Large intestine (tissue), 3 donors: ENCODE results near the gene KCNIP4. TPM values are rescaled to one million over a fixed set of nuclear protein-coding genes. Genes with fewer than 3 reads are reported as not detected.

Experiments used
- DNase-seq, 2 donors: peaks; one replicate each; pipeline versions ENCODE4 v3.0.0 to v3.0.0-alpha.2; 2013
- H3K27ac ChIP-seq: one replicate; pipeline ENCODE4 v1.5.1; 2013; ENCODE audit warnings: low read length
- H3K27me3 ChIP-seq: 2 replicates; pipeline ENCODE4 v1.6.1; 2013; ENCODE audit warnings: low read length; ENCODE audit not compliant: control insufficient read depth, insufficient read depth
- H3K36me3 ChIP-seq: 2 replicates; pipeline ENCODE4 v1.6.1; 2013; ENCODE audit warnings: low read length; ENCODE audit not compliant: control insufficient read depth, insufficient read depth
- H3K4me1 ChIP-seq: one replicate; pipeline ENCODE4 v1.6.1; 2013; ENCODE audit warnings: low read length; ENCODE audit not compliant: control insufficient read depth, insufficient read depth
- H3K4me3 ChIP-seq: one replicate; pipeline ENCODE4 v1.5.1; 2013; ENCODE audit warnings: low read length
- H3K9me3 ChIP-seq: one replicate; pipeline ENCODE4 v1.6.1; 2013; ENCODE audit warnings: mild to moderate bottlenecking, low read depth, low read length, moderate library complexity; ENCODE audit not compliant: control insufficient read depth
- WGBS: methylation state at CpG from one replicate; pipeline ENCODE4 v1.1.5; 2013; ENCODE audit warnings: low lambda C conversion rate; ENCODE audit not compliant: insufficient coverage; 5-methylcytosine and 5-hydroxymethylcytosine counted together
- polyA plus RNA-seq: library from polyadenylated mRNA; unstranded; fragments of 120-200 nt; gene quantifications from one replicate; pipeline ENCODE4 v1.2.1, GENCODE V29; 2013

KCNIP4 gene
- polyA plus RNA-seq, 1 donor, result 7.5 TPM

DNA sequence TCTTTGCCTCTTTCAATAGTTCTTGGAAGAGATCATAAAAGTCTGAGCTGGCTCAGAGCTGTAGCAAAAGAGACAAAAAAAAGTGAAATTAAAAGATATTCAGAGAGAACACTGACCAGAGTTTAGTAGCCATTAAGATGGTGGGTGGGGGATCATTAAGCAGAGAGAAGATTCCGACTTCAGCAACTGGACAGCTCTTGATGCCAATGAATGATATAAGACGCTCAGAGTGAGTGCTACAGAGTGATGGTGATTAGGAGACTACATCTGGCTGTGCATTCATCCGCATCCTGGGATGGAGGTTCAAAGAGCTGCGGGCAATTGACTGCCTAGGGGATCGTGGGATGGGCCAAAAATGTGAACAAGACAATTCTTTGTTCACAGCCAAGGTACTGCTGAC, 1069.8 kb downstream of the KCNIP4 start:
- Histone ChIP-seq H3K27me3 (no peaks in the 10 kb centered on the region), H3K36me3 (no peaks in the 10 kb centered on the region), H3K9me3 (no peaks in the 10 kb centered on the region), H3K4me1 (no peaks in the 10 kb centered on the region), H3K4me3 (no peak overlapping the region), H3K27ac (no peak overlapping the region)
- DNase-seq, result no peak
- WGBS, result no CpG with 5 or more reads among the region's 5 CpGs

DNA sequence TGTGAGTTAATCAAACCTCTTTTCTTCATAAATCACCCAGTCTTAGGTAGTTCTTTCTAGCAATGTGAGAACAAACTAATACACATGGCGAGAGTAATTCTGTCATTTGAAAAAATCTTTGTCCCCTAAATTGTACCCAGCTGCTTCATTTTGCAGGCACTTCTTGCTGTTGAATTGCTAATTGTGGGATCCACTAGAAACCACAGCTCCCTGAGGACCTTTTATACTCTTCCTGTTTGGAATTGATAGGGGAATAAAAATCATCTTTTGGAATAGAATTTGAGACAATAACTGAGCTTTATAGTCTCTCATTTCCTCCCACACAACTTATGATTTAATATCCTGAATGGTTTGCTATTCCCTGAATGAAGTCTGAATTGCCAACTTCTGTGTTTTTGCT, 1078.1 kb downstream of the KCNIP4 start:
- Histone ChIP-seq H3K4me3 (no peak overlapping the region), H3K27ac (no peak overlapping the region), H3K36me3 (no peaks in the 10 kb centered on the region), H3K4me1 (no peaks in the 10 kb centered on the region), H3K27me3 (no peaks in the 10 kb centered on the region), H3K9me3 (no peaks in the 10 kb centered on the region)
- DNase-seq, result no peak
- no CpG with 5 or more reads among the region's 1 CpG for WGBS

GRCh38 chr4:20868108-20868507, 1080.5 kb downstream of the KCNIP4 start:
- H3K27me3 ChIP-seq, result no peaks in the 10 kb centered on the region
- H3K4me3 ChIP-seq, result no peak overlapping the region
- H3K4me1 ChIP-seq, result no peaks in the 10 kb centered on the region
- no peak overlapping the region for H3K27ac ChIP-seq
- 29% methylated on average over 1 of the region's 1 CpG for WGBS
- no peaks in the 10 kb centered on the region for H3K9me3 ChIP-seq
- no peak for DNase-seq
- H3K36me3 ChIP-seq, result no peaks in the 10 kb centered on the region

DNA sequence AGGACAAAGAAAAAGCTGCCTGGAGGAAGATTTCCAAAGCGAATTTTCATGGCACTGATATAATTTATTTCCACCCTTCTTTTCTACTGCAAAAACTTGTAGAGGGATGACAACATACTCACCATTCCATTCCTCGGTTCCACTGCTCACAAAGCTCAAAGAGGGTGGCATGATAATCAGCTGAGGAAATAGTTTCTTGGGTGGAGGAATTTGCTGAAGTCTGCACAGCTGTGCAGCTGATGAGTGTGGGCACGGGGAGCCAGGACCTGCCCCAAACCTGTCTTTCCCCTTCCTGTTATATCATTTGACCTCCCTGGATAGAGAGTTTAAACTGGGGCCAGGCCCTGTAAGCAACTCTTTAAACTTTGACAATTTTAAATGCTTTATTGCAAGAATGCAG, 1087.7 kb downstream of the KCNIP4 start:
- Histone ChIP-seq H3K27ac (no peak overlapping the region), H3K9me3 (no peaks in the 10 kb centered on the region), H3K4me1 (no peaks in the 10 kb centered on the region), H3K4me3 (no peak overlapping the region), H3K36me3 (no peaks in the 10 kb centered on the region), H3K27me3 (no peaks in the 10 kb centered on the region)
- no CpG with 5 or more reads among the region's 3 CpGs for WGBS
- DNase-seq, result no peak

GRCh38 chr4:20859097-20859781, 1089.3 kb downstream of the KCNIP4 start:
- Histone ChIP-seq H3K27ac (no peak overlapping the region), H3K4me1 (no peaks in the 10 kb centered on the region), H3K9me3 (no peaks in the 10 kb centered on the region), H3K4me3 (no peak overlapping the region), H3K27me3 (no peaks in the 10 kb centered on the region), H3K36me3 (no peaks in the 10 kb centered on the region)
- no peak for DNase-seq
- WGBS, result 73% methylated on average over 3 of the region's 8 CpGs

DNA sequence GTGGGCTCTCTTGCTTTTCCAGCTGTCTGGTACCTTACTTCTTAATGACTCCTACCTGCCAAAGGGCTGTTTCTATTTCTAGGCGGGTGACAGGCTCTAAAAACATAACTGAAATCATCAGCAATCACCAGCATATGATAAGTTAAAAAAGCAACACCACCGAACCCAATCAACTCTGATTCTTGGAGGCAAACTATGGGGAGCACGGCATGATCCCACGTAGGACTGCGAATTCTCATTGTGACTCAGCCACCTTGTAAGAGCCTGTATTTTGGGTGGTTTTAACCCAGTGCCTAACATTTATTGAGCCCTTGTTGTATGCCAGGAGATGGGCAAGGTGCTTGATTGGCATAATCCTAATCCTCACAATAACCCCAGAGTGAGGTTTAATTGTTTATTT, 1091.5 kb downstream of the KCNIP4 start:
- no peak for DNase-seq
- no peaks in the 10 kb centered on the region for H3K36me3 ChIP-seq
- H3K4me1 ChIP-seq, result no peaks in the 10 kb centered on the region
- no peaks in the 10 kb centered on the region for H3K27me3 ChIP-seq
- no peaks in the 10 kb centered on the region for H3K9me3 ChIP-seq
- H3K4me3 ChIP-seq, result no peak overlapping the region
- H3K27ac ChIP-seq, result no peak overlapping the region
- no CpG with 5 or more reads among the region's 5 CpGs for WGBS

DNA sequence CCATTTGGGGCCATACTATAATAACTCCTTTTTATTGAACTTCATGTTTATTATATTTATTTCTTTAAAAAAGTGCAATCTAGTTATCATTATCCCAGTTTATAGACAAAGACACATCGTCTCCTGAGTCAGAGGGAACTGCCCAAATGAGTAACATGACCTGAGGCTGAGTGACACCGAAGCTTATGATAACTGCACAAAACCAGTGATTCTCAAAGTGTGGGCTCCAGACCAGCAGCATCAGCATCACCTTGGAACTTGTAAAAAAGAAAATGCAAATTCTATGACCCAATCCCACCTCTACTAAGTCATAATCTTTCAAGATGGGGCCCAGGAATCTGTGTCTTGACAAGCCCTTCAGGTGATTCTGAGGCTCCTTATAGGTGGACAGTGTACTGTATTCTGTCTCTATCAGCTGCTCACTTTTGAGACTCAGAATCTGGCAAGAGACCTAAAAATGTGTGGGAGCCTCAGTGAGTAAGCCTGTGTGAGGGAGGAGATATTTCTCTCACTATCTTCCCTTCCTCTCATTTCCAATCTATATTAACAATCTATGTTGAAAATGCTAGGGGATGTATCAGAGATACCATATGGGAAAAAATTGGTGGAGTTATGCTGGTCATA, 1101.3 kb downstream of the KCNIP4 start:
- H3K36me3 ChIP-seq, result no peaks in the 10 kb centered on the region
- no peaks in the 10 kb centered on the region for H3K27me3 ChIP-seq
- H3K4me3 ChIP-seq, result no peak overlapping the region
- H3K9me3 ChIP-seq, result no peaks in the 10 kb centered on the region
- DNase-seq, result no peak
- no peaks in the 10 kb centered on the region for H3K4me1 ChIP-seq
- no peak overlapping the region for H3K27ac ChIP-seq
- no CpG with 5 or more reads among the region's 2 CpGs for WGBS

- Histone ChIP-seq H3K27ac (no peak overlapping the region), H3K36me3 (no peaks in the 10 kb centered on the region), H3K4me3 (no peak overlapping the region), H3K4me1 (no peaks in the 10 kb centered on the region), H3K9me3 (no peaks in the 10 kb centered on the region), H3K27me3 (no peaks in the 10 kb centered on the region)
- no peak for DNase-seq
- no CpG with 5 or more reads among the region's 4 CpGs for WGBS
Observed at GRCh38 chr4:20844311-20844710, 1104.3 kb downstream of the KCNIP4 start.

DNA sequence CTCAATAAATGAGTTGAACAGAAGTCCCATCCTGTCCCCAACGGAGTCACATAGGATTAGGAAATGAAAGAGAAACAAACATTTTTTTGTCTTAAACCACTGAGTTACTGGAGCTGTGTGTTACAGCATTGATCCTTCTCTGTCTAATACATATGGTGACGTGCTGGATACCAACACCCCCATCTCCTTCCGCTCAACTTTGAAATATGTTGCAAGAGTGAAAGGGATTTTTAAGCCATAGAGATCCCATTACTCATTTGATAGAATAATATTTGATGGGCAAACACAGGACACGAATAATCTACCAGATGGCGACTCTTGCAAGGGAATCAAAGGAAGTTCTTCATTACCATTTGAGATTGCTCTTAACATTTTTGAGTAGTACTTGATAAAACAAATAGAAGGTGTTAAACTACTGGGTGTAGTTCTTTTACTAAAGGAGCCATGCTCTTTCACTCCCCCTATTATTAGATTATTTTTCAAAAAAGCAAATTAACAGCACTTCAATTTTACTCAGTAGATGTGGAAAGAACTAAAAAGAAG, 1107.9 kb downstream of the KCNIP4 start:
- Histone ChIP-seq H3K9me3 (no peaks in the 10 kb centered on the region), H3K4me3 (no peak overlapping the region)

DNA sequence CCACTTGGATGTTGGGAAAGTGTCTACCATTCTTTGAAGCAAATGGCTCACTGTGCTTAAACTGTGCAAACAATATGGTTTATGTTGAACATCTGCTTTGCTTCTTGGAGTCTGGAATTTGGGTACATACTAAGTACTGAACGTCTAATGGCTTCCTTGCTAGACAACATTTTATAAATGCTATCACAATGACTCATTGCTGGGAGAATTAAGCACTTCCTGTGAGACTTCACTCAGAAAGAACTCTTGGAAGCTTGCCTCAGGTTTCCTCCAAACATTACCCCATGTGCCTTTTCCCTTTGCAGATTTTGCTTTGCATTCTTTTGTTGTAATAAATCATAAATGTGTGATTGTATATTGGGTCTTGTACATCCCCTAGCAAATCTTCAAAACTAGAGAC, 1108.6 kb downstream of the KCNIP4 start:
- no peaks in the 10 kb centered on the region for H3K9me3 ChIP-seq
- H3K36me3 ChIP-seq, result no peaks in the 10 kb centered on the region
- no peaks in the 10 kb centered on the region for H3K27me3 ChIP-seq
- no peak for DNase-seq
- no peaks in the 10 kb centered on the region for H3K4me1 ChIP-seq
- H3K27ac ChIP-seq, result no peak overlapping the region
- H3K4me3 ChIP-seq, result no peak overlapping the region
- no CpG with 5 or more reads among the region's 1 CpG for WGBS

More for the DNA sequence above, 1107.9 kb downstream of the KCNIP4 start:
- no peaks in the 10 kb centered on the region for H3K27me3 ChIP-seq
- H3K4me1 ChIP-seq, result no peaks in the 10 kb centered on the region
- no peak for DNase-seq
- WGBS, result no CpG with 5 or more reads among the region's 5 CpGs
- H3K36me3 ChIP-seq, result no peaks in the 10 kb centered on the region
- no peak overlapping the region for H3K27ac ChIP-seq

DNA sequence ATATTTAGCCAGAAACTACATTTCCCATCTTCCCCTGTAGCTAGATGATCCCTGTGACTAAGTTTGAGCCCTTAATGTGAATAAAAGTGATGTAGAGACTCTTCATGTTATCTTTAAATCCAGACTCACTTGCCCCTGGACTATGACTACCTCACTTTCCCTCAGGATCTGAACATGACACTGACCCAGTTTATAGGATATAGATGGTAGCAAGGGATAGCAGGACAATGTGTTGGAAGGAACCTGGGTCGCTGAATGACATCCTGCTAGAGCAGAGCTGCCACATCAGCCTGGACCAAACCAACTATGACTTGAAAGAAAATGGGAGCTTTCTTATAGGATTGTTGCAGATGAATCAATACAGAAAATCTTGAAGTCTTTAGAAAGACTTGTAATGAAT, 1110.1 kb downstream of the KCNIP4 start:
- no CpG with 5 or more reads among the region's 1 CpG for WGBS
- Histone ChIP-seq H3K36me3 (no peaks in the 10 kb centered on the region), H3K4me3 (no peak overlapping the region), H3K9me3 (no peaks in the 10 kb centered on the region), H3K4me1 (no peaks in the 10 kb centered on the region), H3K27ac (no peak overlapping the region), H3K27me3 (no peaks in the 10 kb centered on the region)
- DNase-seq, result no peak
